A549 (cell line): ENCODE results near the gene PPP2R5C. TPM values are rescaled to one million over a fixed set of nuclear protein-coding genes. Genes with fewer than 3 reads are reported as not detected.
A peak's percentile ranks its signal among the peaks of the same experiment; 100 is the strongest.

Source experiments
- ATAC-seq, 2 experiments: fragments of 200-7000 bp in 1 of 2; fragments of >200 bp in 1 of 2; cut with Nextera tagmentation in 1 of 2; cut with Tn5 transposase in 1 of 2; 3 replicates each; pipeline versions ENCODE4 v1.8.0 to v1.9.1; 2018 to 2020; ENCODE audit warnings: mild to moderate bottlenecking in 1 of 2, moderate library complexity in 1 of 2
- CTCF ChIA-PET: fragments of 300-600 bp; sonication (Branson Sonifier 250); formaldehyde crosslinking; extraction: SDS; loops from one replicate; lab custom pipeline; 2021; ENCODE audit warnings: antibody characterized with exemption, inconsistent platforms; lab: Yijun Ruan, JAX
- POLR2A ChIA-PET: fragments of 350-600 bp; formaldehyde crosslinking; extraction: SDS; loops from one replicate; lab custom pipeline; 2021; ENCODE audit warnings: antibody characterized with exemption, inconsistent platforms; lab: Yijun Ruan, JAX
- DNase-seq, 2 experiments: peaks; one replicate each; pipeline versions ENCODE4 v3.0.0 to v3.0.0-alpha.2; 2011 to 2016; ENCODE audit warnings: low read depth in 1 of 2, low spot score in 1 of 2
- FAIRE-seq: peaks from 2 replicates; lab custom pipeline; 2011; peaks lifted over from hg19 to GRCh38; lab: Jason Lieb, UNC
- H3K27ac ChIP-seq, 2 experiments: fragments of >200 bp; sonication (Bioruptor Twin); formaldehyde crosslinking; 3 replicates each; pipeline ENCODE4 v1.5.1; 2016 to 2017
- H3K4me1 ChIP-seq: fragments of >200 bp; sonication (Bioruptor Twin); formaldehyde crosslinking; 3 replicates; pipeline ENCODE4 v1.6.1; 2016
- H3K4me2 ChIP-seq: fragments of >200 bp; sonication (Bioruptor Twin); formaldehyde crosslinking; 3 replicates; pipeline ENCODE4 v1.6.1; 2016
- H3K4me3 ChIP-seq: fragments of >200 bp; sonication (Bioruptor Twin); formaldehyde crosslinking; 3 replicates; pipeline ENCODE4 v1.5.1; 2016
- H3K9me3 ChIP-seq: fragments of >200 bp; sonication (Bioruptor Twin); formaldehyde crosslinking; 3 replicates; pipeline ENCODE4 v1.6.1; 2016
- CEBPB ChIP-seq, 2 experiments: fragments of >200 bp in 1 of 2; sonication (Bioruptor Twin) in 1 of 2; formaldehyde crosslinking in 1 of 2; IDR thresholded peaks; 2 replicates each; pipeline ENCODE4 v1.6.1; 2012 to 2016
- CHD4 ChIP-seq: fragments of 200-600 bp; sonication (generic); IDR thresholded peaks from 2 replicates; pipeline ENCODE4 v1.6.1; 2016; ENCODE audit warnings: antibody characterized with exemption, mild to moderate bottlenecking, borderline replicate concordance
- EHF ChIP-seq: fragments of 250-450 bp; sonication (Bioruptor Pico); IDR thresholded peaks from 2 replicates; pipeline ENCODE4 v1.5.0; 2020; ENCODE audit warnings: mild to moderate bottlenecking
- FOSL2 ChIP-seq, 2 experiments: fragments of 450-650 bp in 1 of 2; fragments of >200 bp in 1 of 2; sonication (Bioruptor Twin) in 1 of 2; formaldehyde crosslinking; IDR thresholded peaks; 2 replicates each; pipeline versions ENCODE4 v1.5.0 to v1.6.1; 2016 to 2020; ENCODE audit warnings: mild to moderate bottlenecking in 1 of 2, moderate library complexity in 1 of 2
- HOXB5 ChIP-seq: fragments of 250-450 bp; sonication (Bioruptor Pico); IDR thresholded peaks from 2 replicates; pipeline ENCODE4 v1.5.0; 2020; ENCODE audit warnings: mild to moderate bottlenecking, moderate library complexity
- JUNB ChIP-seq: fragments of >200 bp; sonication (Bioruptor Twin); formaldehyde crosslinking; IDR thresholded peaks from 2 replicates; pipeline ENCODE4 v1.6.1; 2016
- KDM1A ChIP-seq: fragments of 200-600 bp; sonication (generic); IDR thresholded peaks from 2 replicates; pipeline ENCODE4 v1.6.1; 2016; ENCODE audit warnings: low read depth, mild to moderate bottlenecking
- MAFK ChIP-seq: fragments of 450-650 bp; IDR thresholded peaks from 2 replicates; pipeline ENCODE4 v1.6.1; 2014; ENCODE audit not compliant: partially characterized antibody
- MYC ChIP-seq: IDR thresholded peaks from 2 replicates; pipeline ENCODE4 v1.6.1; 2012; ENCODE audit warnings: mild to moderate bottlenecking, inconsistent platforms, low read length, improper control_type of control experiment, borderline replicate concordance
- PHF8 ChIP-seq: fragments of 200-600 bp; sonication (generic); IDR thresholded peaks from 2 replicates; pipeline ENCODE4 v1.6.1; 2016; ENCODE audit warnings: low read depth, mild to moderate bottlenecking, antibody characterized with exemption, moderate library complexity, borderline replicate concordance
- POLR2A ChIP-seq: IDR thresholded peaks from 2 replicates; pipeline ENCODE4 v1.6.1; 2012; ENCODE audit warnings: mild to moderate bottlenecking, low read length
- RARB ChIP-seq: fragments of 250-450 bp; sonication (Bioruptor Pico); IDR thresholded peaks from 2 replicates; pipeline ENCODE4 v1.8.0; 2021; ENCODE audit warnings: mild to moderate bottlenecking, moderate library complexity
- RCOR1 ChIP-seq: fragments of 150-350 bp; IDR thresholded peaks from 2 replicates; pipeline ENCODE4 v1.6.1; 2014; ENCODE audit warnings: antibody characterized with exemption, low read length, low read depth
- TP53 ChIP-seq: fragments of 250-450 bp; sonication (Bioruptor Pico); IDR thresholded peaks from 2 replicates; pipeline ENCODE4 v1.5.0; 2021; ENCODE audit warnings: mild to moderate bottlenecking, moderate library complexity
- ZFP36 ChIP-seq: fragments of 450-650 bp; IDR thresholded peaks from 2 replicates; pipeline ENCODE4 v1.6.1; 2014; ENCODE audit warnings: borderline replicate concordance; ENCODE audit not compliant: partially characterized antibody
- ZNF302 ChIP-seq: fragments of 250-450 bp; sonication (Bioruptor Pico); IDR thresholded peaks from 2 replicates; pipeline ENCODE4 v1.9.0; 2021; ENCODE audit warnings: inconsistent platforms, mild to moderate bottlenecking, moderate library complexity
- WGBS: methylation state at CpG from one replicate; pipeline ENCODE4 v1.1.6; 2017; ENCODE audit errors: missing lambda C conversion rate; 5-methylcytosine and 5-hydroxymethylcytosine counted together
- polyA plus RNA-seq, 4 experiments: library from polyadenylated mRNA; depleted of rRNA in 3 of 4; stranded (reverse); fragments of >200 nt; fragmentation: RNase III in 1 of 4; extraction: RNeasy Plus Mini Kit Qiagen cat#74134 plus additional on column Dnase treatment in 1 of 4; gene quantifications; 2 replicates in 3 of 4; 3 replicates in 1 of 4; pipeline ENCODE4 v1.2.3, GENCODE V29; 2011 to 2017
- TF ChIP-seq, protein P1 (sequence below): fragments of 200-600 bp; sonication (generic); IDR thresholded peaks from 2 replicates; pipeline ENCODE4 v1.6.1; 2016; ENCODE audit warnings: antibody characterized with exemption, mild to moderate bottlenecking, moderate library complexity
- TF ChIP-seq, protein P2 (sequence below): fragments of 450-650 bp; IDR thresholded peaks from 2 replicates; pipeline ENCODE4 v1.6.1; 2014; ENCODE audit warnings: antibody characterized with exemption
- TF ChIP-seq, protein P3 (sequence below): fragments of 250-450 bp; sonication (Bioruptor Pico); IDR thresholded peaks from 2 replicates; pipeline ENCODE4 v1.5.0; 2021; ENCODE audit warnings: mild to moderate bottlenecking, moderate library complexity, borderline replicate concordance

Gene PPP2R5C
- polyA plus RNA-seq, 2 of the 4 experiments (the other 2 are of a cell fraction) = 74.8 to 150 TPM

DNA sequence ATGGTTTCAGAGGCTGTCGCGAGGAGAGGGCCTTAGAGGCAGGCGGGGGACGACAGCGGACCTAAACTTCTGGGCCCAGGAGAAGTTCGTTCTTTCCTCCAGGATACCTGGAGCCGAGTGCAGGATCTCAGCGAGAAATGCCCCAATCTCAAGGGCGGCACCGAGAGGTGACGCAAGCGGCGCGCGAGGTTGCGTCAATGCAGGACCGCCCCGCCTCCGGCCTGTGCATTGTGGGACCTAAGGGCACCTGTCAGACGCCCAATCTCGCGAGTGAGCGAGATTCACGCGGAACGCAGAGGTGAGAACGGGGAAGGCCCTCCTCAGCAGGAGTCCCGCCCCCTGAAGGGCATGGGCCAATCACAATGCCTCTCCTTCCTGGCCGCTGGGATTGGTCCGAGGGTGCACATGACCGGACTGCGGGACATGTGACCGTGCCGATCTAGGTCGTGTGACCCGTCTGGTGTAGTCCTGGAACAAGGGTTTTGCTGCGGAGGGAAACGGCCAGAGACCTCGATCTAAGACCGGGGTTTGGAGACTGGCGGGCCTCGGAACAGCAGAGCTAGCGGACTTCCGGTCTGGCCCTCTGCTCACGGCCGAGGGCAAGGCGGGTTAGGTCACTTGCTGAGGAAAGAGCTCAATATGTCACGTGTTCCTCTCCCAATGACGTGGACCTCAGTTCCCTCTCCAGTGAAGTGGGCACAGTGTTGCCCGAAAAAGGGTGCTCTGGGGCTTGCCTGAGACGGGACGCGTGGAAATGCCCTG is 186.6 kb downstream of the PPP2R5C start (continued):
- no peak; the same call in 1 of the 2 replicates for TF ChIP-seq KDM1A
- peak; percentile 42; the same call in 1 of the 2 replicates for TF ChIP-seq MYC

DNA sequence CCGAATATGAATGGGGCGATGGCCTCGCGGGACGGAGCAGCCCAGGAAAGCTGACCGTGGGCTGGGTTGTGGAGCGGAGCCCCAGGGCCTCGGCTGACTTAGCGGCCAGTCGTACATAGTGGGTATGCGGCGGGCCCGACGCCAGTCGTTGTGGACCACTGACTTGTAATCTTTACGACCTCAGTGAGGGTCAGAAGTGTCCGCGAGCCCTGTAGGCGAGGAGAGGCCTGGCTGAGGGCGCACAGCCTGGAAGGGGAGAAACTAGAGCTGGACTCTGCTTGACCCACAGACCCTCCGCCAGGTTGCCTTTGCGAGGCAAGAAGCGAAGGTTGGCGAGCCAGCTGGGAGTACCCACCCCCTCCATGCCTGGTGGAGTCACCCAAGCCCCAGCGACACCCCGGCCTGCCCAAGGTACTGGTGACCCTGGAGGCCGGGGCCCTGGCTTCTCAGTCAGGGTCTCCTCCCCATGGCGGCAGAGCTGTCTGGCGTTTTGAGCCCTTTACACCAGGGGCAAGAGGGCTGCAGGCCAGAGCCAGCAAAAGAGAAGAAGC is 187.2 kb downstream of the PPP2R5C start:
- FAIRE-seq = no peak
- TF ChIP-seq PHF8 = peak; percentile 6; the same call in 1 of the 2 replicates
- no peak for TF ChIP-seq CEBPB (IDR thresholded peaks at IDR 0.05)
- 0 out of 2 replicates have a peak, but pooled peaks have one; percentile 39 for TF ChIP-seq CHD4
- peak; percentile 75; the same call in 1 of the 2 replicates for TF ChIP-seq KDM1A
- DNase-seq = no peak
- peak overlapping the region; percentile 78 to 96 for H3K27ac ChIP-seq
- peak; percentile 7 to 42; a peak in 4 of 6 replicates for ATAC-seq
- ChIA-PET POLR2A (interaction anchor here (0.7 to 2.1 kb wide), 8 partner anchors 8 to 189 kb away, joined by 3 to 13 read pairs (median 3); no protein-coding TSS in a partner anchor), CTCF (interaction anchor here (0.6 to 9.4 kb wide), 8 partner anchors 12 to 241 kb away, joined by 3 to 59 read pairs (median 4); no protein-coding TSS in a partner anchor)
- peaks cover 11% of the 10 kb centered on the region; the same call in 1 of the 3 replicates for H3K4me1 ChIP-seq
- H3K9me3 ChIP-seq = no peaks in the 10 kb centered on the region
- 6% methylated on average over 18 of the region's 29 CpGs for WGBS
- H3K4me3 ChIP-seq = peak overlapping the region; percentile 82
- H3K4me2 ChIP-seq = peak overlapping the region; percentile 98

DNA sequence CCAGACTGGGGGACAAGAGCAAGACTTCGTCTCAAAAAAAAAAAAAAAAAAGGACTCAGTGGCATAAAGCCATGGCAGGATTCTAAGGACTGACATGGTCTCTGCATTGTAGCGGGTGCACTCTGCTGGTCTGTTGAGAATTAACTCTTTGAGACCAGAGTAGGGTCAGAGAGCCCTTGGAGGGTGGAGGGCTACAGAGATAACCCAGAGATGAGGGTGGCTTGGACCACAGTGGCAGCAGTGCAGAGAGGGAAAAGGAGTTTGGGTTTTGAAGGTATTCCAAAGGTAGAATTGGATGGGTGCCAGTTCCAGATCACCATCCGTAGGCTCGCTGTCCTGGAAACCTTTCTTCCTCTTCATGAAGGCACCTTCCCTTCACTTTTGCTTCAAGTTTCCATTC is 188.6 kb downstream of the PPP2R5C start:
- no peaks in the 10 kb centered on the region for H3K9me3 ChIP-seq
- 77% methylated on average over 4 of the region's 4 CpGs for WGBS
- no peak for ATAC-seq
- TF ChIP-seq HOXB5 (CRISPR knock-in tag) (no peak), POLR2A (no peak), MAFK (no peak), JUNB (no peak), RCOR1 (no peak), TP53 (CRISPR knock-in tag) (no peak), FOSL2 (IDR thresholded peaks at IDR 0.05) (no peak), FOSL2 (CRISPR knock-in tag; IDR thresholded peaks at IDR 0.05) (no peak), CHD4 (no peak), PHF8 (no peak), ZFP36 (no peak), EHF (no peak), ZNF302 (CRISPR knock-in tag) (no peak), RARB (no peak)
- TF ChIP-seq, protein P1, sequence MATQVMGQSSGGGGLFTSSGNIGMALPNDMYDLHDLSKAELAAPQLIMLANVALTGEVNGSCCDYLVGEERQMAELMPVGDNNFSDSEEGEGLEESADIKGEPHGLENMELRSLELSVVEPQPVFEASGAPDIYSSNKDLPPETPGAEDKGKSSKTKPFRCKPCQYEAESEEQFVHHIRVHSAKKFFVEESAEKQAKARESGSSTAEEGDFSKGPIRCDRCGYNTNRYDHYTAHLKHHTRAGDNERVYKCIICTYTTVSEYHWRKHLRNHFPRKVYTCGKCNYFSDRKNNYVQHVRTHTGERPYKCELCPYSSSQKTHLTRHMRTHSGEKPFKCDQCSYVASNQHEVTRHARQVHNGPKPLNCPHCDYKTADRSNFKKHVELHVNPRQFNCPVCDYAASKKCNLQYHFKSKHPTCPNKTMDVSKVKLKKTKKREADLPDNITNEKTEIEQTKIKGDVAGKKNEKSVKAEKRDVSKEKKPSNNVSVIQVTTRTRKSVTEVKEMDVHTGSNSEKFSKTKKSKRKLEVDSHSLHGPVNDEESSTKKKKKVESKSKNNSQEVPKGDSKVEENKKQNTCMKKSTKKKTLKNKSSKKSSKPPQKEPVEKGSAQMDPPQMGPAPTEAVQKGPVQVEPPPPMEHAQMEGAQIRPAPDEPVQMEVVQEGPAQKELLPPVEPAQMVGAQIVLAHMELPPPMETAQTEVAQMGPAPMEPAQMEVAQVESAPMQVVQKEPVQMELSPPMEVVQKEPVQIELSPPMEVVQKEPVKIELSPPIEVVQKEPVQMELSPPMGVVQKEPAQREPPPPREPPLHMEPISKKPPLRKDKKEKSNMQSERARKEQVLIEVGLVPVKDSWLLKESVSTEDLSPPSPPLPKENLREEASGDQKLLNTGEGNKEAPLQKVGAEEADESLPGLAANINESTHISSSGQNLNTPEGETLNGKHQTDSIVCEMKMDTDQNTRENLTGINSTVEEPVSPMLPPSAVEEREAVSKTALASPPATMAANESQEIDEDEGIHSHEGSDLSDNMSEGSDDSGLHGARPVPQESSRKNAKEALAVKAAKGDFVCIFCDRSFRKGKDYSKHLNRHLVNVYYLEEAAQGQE = no peak
- TF ChIP-seq, protein P2, sequence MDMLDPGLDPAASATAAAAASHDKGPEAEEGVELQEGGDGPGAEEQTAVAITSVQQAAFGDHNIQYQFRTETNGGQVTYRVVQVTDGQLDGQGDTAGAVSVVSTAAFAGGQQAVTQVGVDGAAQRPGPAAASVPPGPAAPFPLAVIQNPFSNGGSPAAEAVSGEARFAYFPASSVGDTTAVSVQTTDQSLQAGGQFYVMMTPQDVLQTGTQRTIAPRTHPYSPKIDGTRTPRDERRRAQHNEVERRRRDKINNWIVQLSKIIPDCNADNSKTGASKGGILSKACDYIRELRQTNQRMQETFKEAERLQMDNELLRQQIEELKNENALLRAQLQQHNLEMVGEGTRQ = no peak
- TF ChIP-seq, protein P3, sequence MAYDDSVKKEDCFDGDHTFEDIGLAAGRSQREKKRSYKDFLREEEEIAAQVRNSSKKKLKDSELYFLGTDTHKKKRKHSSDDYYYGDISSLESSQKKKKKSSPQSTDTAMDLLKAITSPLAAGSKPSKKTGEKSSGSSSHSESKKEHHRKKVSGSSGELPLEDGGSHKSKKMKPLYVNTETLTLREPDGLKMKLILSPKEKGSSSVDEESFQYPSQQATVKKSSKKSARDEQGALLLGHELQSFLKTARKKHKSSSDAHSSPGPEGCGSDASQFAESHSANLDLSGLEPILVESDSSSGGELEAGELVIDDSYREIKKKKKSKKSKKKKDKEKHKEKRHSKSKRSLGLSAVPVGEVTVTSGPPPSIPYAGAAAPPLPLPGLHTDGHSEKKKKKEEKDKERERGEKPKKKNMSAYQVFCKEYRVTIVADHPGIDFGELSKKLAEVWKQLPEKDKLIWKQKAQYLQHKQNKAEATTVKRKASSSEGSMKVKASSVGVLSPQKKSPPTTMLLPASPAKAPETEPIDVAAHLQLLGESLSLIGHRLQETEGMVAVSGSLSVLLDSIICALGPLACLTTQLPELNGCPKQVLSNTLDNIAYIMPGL (CRISPR knock-in tag) = no peak
- TF ChIP-seq, all 56 proteins: peak for 0
- Histone ChIP-seq H3K4me2 (no peak overlapping the region), H3K4me1 (peaks cover 11% of the 10 kb centered on the region; the same call in 1 of the 3 replicates), H3K27ac (no peak overlapping the region), H3K4me3 (no peak overlapping the region)
- CTCF ChIA-PET = interaction anchor here (0.7 to 9.4 kb wide), 4 partner anchors 11 to 243 kb away, joined by 3 to 59 read pairs (median 18); partner anchors contain the start of gene DYNC1H1
- FAIRE-seq (no peak), DNase-seq (no peak)
- POLR2A ChIA-PET = no interaction called here
